K562 (cell line): ENCODE measurements around the gene CFAP251. TPM values are rescaled to one million over a fixed set of nuclear protein-coding genes. Genes with fewer than 3 reads are reported as not detected.

Experiments
- ADNP ChIP-seq: fragments of 200-800 bp; sonication (Bioruptor generic); IDR thresholded peaks from 2 replicates; pipeline ENCODE4 v1.6.1; 2016; ENCODE audit warnings: missing genetic modification characterization, missing compliant biosample characterization
- BHLHE40 ChIP-seq: IDR thresholded peaks from 2 replicates; pipeline ENCODE4 v1.6.1; 2011; ENCODE audit warnings: low read length, improper control_type of control experiment
- CREB1 ChIP-seq, 2 experiments: sonication (generic) in 1 of 2; formaldehyde crosslinking in 1 of 2; IDR thresholded peaks; 2 replicates each; pipeline versions ENCODE4 v1.6.1 to v1.8.0; 2012 to 2022; ENCODE audit warnings: inconsistent platforms in 1 of 2, mild to moderate bottlenecking in 1 of 2, missing genetic modification reagents in 1 of 2, moderate library complexity in 1 of 2
- CTBP1 ChIP-seq: fragments of 450-650 bp; IDR thresholded peaks from 2 replicates; pipeline ENCODE4 v1.6.1; 2016; ENCODE audit warnings: borderline replicate concordance
- DLX4 ChIP-seq: fragments of 250-450 bp; sonication (Bioruptor Pico); IDR thresholded peaks from 2 replicates; pipeline ENCODE4 v1.6.1; 2021; ENCODE audit warnings: mild to moderate bottlenecking
- FIP1L1 ChIP-seq: fragments of 200-400 bp; formaldehyde crosslinking; IDR thresholded peaks from 2 replicates; pipeline ENCODE4 v1.6.1; 2018; ENCODE audit warnings: mild to moderate bottlenecking, low read depth, low read length; ENCODE audit not compliant: poor library complexity, severe bottlenecking
- FOXK1 ChIP-seq: sonication (generic); formaldehyde crosslinking; IDR thresholded peaks from 2 replicates; pipeline ENCODE4 v1.8.0; 2022; ENCODE audit warnings: missing genetic modification reagents, mild to moderate bottlenecking, borderline replicate concordance
- GATAD2B ChIP-seq: fragments of 450-650 bp; IDR thresholded peaks from 2 replicates; pipeline ENCODE4 v1.6.1; 2017; ENCODE audit warnings: mild to moderate bottlenecking, borderline replicate concordance
- L3MBTL2 ChIP-seq: fragments of 450-650 bp; IDR thresholded peaks from 2 replicates; pipeline ENCODE4 v1.6.1; 2016; ENCODE audit warnings: mild to moderate bottlenecking, moderate library complexity
- MED1 ChIP-seq: sonication (generic); formaldehyde crosslinking; IDR thresholded peaks from 2 replicates; pipeline ENCODE4 v1.8.1; 2023; ENCODE audit warnings: missing genetic modification reagents, borderline replicate concordance
- NCOA1 ChIP-seq: fragments of 450-650 bp; IDR thresholded peaks from 2 replicates; pipeline ENCODE4 v1.6.1; 2016; ENCODE audit warnings: low read depth
- NUFIP1 ChIP-seq: fragments of 450-650 bp; IDR thresholded peaks from 2 replicates; pipeline ENCODE4 v1.6.1; 2018; ENCODE audit not compliant: partially characterized antibody
- PML ChIP-seq: IDR thresholded peaks from 2 replicates; pipeline ENCODE4 v1.6.1; 2012; ENCODE audit warnings: low read length, inconsistent platforms
- POU5F1 ChIP-seq: fragments of 150-350 bp; IDR thresholded peaks from 2 replicates; pipeline ENCODE4 v1.6.1; 2014; ENCODE audit warnings: borderline replicate concordance, low read length, low read depth, mild to moderate bottlenecking; ENCODE audit not compliant: partially characterized antibody
- PYGO2 ChIP-seq: fragments of 450-650 bp; IDR thresholded peaks from 2 replicates; pipeline ENCODE4 v1.6.1; 2016; ENCODE audit warnings: mild to moderate bottlenecking, missing genetic modification characterization, moderate library complexity, missing compliant biosample characterization
- RFX5 ChIP-seq: IDR thresholded peaks from 2 replicates; pipeline ENCODE4 v1.6.1; 2011; ENCODE audit warnings: low read depth, mild to moderate bottlenecking, improper control_type of control experiment, low read length
- SRSF3 ChIP-seq: fragments of 200-400 bp; formaldehyde crosslinking; IDR thresholded peaks from 2 replicates; pipeline ENCODE4 v1.6.1; 2016; ENCODE audit warnings: mild to moderate bottlenecking, low read length, moderate library complexity; ENCODE audit not compliant: insufficient read depth
- TGIF2 ChIP-seq: sonication (generic); formaldehyde crosslinking; IDR thresholded peaks from 2 replicates; pipeline ENCODE4 v1.8.1; 2022; ENCODE audit warnings: mild to moderate bottlenecking, missing genetic modification reagents, moderate library complexity
- XRCC4 ChIP-seq: IDR thresholded peaks from one replicate; pipeline ENCODE4 v1.6.1; 2011; ENCODE audit not compliant: insufficient read depth, insufficient read length; ENCODE audit errors: extremely low read depth
- XRCC5 ChIP-seq: fragments of 200-400 bp; formaldehyde crosslinking; IDR thresholded peaks from 2 replicates; pipeline ENCODE4 v1.6.1; 2017; ENCODE audit warnings: low read depth, mild to moderate bottlenecking, low read length
- ZBTB9 ChIP-seq: fragments of 450-650 bp; formaldehyde crosslinking; IDR thresholded peaks from 2 replicates; pipeline ENCODE4 v1.4.0; 2020; ENCODE audit warnings: mild to moderate bottlenecking, moderate library complexity
- ZNF12 ChIP-seq: sonication (generic); formaldehyde crosslinking; IDR thresholded peaks from 2 replicates; pipeline ENCODE4 v1.4.0; 2020; ENCODE audit warnings: mild to moderate bottlenecking, missing genetic modification reagents
- ZNF184 ChIP-seq: sonication (generic); formaldehyde crosslinking; IDR thresholded peaks from 2 replicates; pipeline ENCODE4 v1.5.0; 2020; ENCODE audit warnings: missing genetic modification reagents
- ZNF280A ChIP-seq: fragments of 450-650 bp; IDR thresholded peaks from 2 replicates; pipeline ENCODE4 v1.6.1; 2018; ENCODE audit warnings: mild to moderate bottlenecking, low read depth; ENCODE audit not compliant: partially characterized antibody
- polyA plus RNA-seq, 8 experiments: library from polyadenylated mRNA; depleted of rRNA in 4 of 8; stranded (reverse) in 5 of 8; unstranded in 3 of 8; fragments of >200 nt; fragmentation: Nextera tagmentation in 2 of 8; fragmentation: Illumina TruSeq in 1 of 8; extraction: Ambion mirVana in 2 of 8; extraction: Trizol in 1 of 8; gene quantifications; 2 replicates each; pipeline versions ENCODE4 v1.2.1 to v1.2.3, GENCODE V29; 2011 to 2014; ENCODE audit warnings: inconsistent platforms in 1 of 8, missing spikeins in 1 of 8
- total RNA-seq, 7 experiments: library from RNA; depleted of rRNA in 6 of 7; stranded (reverse); fragments of >200 nt in 6 of 7; fragmentation: Illumina TruSeq in 2 of 7; extraction: Trizol in 2 of 7; gene quantifications; 2 replicates each; pipeline versions ENCODE4 v1.2.1 to v1.2.3, GENCODE V29; 2011 to 2021; ENCODE audit warnings: low replicate concordance in 1 of 7
- TF ChIP-seq, protein P1 (sequence below), 2 experiments: fragments of 450-650 bp in 1 of 2; sonication (generic) in 1 of 2; formaldehyde crosslinking in 1 of 2; IDR thresholded peaks in 1 of 2; conservative IDR thresholded peaks in 1 of 2; 2 replicates each; pipeline versions ENCODE4 v1.6.1 to v1.8.1; 2016 to 2023; ENCODE audit warnings: mild to moderate bottlenecking in 2 of 2, moderate library complexity in 2 of 2, inconsistent platforms in 1 of 2, missing genetic modification reagents in 1 of 2

CFAP251 gene
- total and polyA plus RNA-seq, 9 of the 15 experiments (the other 6 are each of a cell fraction or from before 2014, with no cell fraction given) = 16.6 to 31.0 (median 19.1) TPM

DNA sequence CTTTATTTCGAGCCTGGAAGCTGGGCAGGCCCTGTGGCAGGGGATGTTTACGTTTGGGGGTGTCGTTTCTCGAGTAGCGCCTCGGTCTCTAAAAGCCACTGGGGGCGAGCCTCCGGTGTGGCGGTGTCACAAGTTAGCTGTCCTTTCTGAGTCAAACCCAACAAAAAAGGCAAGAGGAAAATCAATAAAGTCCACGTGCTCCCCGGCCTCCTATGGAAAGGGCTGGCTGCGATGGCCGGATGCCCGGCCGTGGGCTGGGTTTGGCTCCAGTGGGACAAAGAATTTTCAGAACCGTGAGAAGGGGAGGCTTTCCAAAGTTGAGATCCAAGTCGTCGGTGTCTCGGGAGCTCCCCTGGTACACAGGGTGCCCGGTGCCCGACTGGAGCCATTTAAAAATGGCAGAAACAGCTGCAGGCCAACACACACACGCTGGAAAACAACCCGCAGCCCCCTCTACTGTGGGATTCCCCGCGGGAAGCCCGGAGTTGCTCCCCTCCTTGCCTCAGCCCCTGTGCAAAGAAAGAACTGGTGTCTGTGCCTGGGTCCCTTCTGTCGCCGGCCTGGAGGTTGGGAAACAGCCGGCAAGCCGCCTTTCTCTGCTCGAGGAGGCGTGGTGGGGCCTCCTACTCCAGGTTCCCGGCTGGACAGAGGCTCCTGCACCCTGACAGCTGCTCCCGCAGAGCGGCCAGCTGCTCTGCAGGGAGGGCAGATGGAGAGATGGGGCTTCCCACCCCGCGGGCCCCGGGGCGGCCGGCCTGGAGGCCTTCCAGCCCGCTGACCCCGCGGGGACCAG is 105.1 kb downstream of the CFAP251 start (continued):
- TF ChIP-seq SRSF3 (no peak), ZNF184 (CRISPR knock-in tag) (no peak), PYGO2 (tag) (no peak), DLX4 (no peak), FIP1L1 (no peak), MED1 (CRISPR knock-in tag) (no peak), XRCC4 (no peak), GATAD2B (no peak), CTBP1 (no peak), ADNP (tag) (no peak), POU5F1 (no peak), ZBTB9 (CRISPR knock-in tag) (no peak), ZNF12 (no peak), TGIF2 (CRISPR knock-in tag) (no peak), NCOA1 (no peak), FOXK1 (CRISPR knock-in tag) (no peak), L3MBTL2 (peak; percentile 79), BHLHE40 (no peak), ZNF280A (no peak), NUFIP1 (no peak), XRCC5 (no peak), PML (no peak), CREB1 (IDR thresholded peaks at IDR 0.05) (no peak), CREB1 (CRISPR knock-in tag; IDR thresholded peaks at IDR 0.05) (no peak), RFX5 (no peak)
- TF ChIP-seq, protein P1, sequence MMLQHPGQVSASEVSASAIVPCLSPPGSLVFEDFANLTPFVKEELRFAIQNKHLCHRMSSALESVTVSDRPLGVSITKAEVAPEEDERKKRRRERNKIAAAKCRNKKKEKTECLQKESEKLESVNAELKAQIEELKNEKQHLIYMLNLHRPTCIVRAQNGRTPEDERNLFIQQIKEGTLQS (IDR thresholded peaks at IDR 0.05) = no peak
- TF ChIP-seq, protein P1 (CRISPR knock-in tag; conservative IDR thresholded peaks at IDR 0.05) = no peak
